Activated gamma-delta T cell treated with Interleukin-2 at 50 U/mL for 16 hours (primary cell): ENCODE measurements around the gene BCO1.
A peak's percentile ranks its signal among the peaks of the same experiment; 100 is the strongest.

Experiments used
- DNase-seq: peaks from one replicate; pipeline ENCODE4 v3.0.0-alpha.2; 2020

Gene BCO1

DNA sequence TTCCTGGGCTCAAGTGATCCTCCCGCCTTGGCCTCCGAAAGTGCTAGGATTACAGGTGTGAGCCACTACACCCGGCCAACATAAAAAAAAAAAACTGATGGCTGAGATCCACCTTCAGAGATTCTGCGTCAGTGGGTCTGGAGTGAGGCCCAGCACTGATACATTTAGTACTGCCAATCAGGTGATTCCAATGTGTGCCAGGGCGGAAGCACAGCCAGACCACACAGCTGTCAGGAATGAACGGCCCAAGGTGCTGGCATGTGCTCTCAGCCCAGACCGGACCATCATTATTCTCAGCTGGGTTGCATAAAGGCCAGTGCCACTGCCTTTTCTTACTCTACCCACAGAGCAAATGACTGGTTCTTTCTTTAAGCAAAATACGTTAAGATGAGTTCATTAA is 1.2 kb upstream of the BCO1 start:
- DNase-seq: no peak

DNA sequence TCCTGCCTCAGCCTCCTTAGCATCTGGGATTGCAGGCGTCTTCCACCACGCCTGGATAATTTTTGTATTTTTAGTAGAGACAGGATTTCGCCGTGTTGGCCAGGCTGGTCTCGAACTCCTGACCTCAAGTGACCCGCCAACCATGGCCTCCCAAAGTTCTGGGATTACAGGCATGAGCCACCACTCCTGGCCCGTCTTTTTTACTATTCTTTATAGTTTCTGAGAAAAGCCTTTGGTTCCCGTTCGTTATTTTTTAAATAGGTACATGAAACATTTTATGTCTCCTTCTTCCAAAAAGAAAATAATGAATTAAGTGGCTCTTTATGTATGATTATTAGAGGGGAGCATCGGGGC is 570 bp upstream of the BCO1 start:
- DNase-seq: no peak

DNA sequence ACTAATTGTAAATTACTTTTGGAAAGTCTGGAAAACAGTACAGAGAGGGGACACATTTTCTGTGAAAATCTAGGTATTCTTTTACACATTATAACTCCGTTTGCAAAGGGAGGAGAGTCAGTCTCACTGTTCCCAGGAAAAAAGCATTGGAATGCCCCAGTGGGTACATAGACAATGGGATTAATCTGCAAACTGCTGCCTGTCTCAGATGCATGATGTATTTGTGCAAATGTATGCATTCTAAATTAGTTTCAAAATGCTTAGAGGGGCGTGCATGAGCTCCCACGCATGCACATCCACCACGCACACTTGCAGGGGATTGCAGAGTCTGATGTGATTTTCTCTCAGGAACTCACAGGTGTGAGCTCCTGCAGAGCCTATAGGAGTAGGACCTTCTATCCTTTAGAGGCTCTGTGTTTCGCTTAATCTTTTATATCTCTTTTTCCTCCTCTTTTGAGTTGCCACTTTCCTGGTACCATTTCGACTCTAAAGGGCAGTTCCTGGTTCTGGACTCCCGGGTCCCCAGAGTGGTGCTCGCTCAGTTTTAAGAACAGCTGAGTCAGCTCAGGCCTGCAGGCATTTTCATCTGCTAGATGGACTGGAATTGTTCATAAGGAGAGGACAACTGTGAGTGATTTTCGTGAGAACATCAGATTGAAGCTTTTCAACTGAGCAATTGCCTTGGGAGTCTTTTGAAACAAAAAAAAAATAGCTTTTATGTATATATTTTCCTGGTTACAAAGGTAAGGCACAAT is 1.1 kb downstream of the BCO1 start:
- DNase-seq: no peak

DNA sequence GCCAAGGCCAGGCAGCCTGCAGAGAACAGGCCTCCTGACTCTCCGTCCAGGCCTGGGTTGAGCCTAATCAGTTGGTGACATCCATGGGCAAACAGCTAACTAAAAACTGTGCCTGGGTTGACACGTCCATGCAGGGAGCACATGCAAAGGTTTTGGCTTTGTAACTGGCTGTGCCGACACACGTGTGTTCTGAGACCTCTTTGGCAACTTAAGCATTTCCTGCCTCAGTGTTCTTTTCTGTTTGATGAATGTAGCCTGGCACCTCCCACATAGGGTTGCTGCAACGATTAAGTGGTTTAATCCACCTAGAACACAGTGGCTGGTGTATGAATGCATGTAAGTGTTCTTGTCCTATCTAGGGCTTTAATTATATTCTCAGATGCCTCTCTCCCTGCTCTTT is 3.2 kb downstream of the BCO1 start:
- no peak for DNase-seq

DNA sequence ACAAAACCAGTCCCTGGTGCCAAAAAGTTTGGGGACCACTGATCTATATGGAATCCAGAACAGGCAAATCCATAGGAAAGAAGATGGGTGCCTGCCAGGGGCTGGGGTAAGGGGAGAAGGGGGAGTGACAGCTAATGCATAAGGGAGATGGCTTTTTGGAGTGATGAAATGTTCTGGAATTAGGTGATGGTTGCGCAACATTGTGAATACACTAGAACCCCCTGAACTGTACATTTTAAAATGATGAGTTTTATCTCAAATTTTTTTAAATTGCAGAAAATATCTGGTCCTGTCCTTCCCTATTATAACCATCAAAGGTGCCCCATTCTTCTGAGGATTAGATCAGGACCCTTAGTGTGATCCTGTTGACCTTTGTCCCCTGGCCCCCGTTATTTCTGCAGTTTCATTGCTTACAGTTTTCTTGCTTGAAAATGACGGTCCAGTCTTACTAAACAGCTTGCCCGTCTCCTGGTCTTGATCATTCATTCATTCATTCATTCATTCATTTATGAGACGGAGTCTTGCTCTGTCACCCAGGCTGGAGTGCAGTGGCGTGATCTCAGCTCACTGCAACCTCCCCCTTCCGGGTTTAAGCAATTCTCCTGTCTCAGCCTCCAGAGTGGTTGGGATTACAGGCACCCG is 4.6 kb downstream of the BCO1 start:
- DNase-seq: no peak

DNA sequence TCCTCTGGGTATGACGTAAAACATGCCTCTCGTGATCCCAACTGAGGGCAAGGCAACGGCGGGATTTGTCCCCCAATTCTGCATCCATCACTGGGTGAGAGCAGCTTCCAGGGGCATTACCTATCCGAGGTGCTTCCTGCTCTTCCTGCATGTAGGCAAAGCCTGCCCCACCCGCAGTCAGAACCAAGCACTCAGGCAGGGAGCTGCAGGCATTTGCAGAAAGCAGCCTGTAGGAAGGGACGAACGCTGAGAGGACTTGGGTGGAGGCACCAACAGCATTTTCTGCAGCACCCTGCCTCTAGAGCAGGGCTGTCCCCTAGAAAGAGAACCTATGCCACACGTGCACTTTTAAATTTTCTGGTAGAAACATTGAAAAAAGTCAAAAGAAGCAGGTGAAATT is 5.5 kb downstream of the BCO1 start:
- DNase-seq: no peak

DNA sequence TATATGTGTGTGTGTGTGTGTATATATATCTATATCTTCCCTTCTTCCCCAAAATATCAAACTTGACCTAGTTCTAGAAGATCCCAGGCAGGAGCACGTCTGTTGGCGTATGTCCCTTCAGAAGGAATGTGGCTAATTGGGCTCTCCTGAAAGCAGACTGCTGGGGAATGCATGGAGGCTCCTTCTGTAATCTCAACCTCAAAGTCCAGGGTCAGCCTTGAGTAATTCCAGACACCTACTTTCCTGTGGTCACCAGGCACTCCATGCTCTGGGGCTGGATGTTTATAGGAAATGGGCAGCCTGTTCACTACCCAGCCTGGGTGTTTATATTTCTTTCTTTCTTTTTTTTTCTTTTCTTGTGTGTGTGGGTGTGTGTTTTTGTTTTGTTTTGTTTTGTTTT is 13.4 kb downstream of the BCO1 start:
- no peak for DNase-seq

DNA sequence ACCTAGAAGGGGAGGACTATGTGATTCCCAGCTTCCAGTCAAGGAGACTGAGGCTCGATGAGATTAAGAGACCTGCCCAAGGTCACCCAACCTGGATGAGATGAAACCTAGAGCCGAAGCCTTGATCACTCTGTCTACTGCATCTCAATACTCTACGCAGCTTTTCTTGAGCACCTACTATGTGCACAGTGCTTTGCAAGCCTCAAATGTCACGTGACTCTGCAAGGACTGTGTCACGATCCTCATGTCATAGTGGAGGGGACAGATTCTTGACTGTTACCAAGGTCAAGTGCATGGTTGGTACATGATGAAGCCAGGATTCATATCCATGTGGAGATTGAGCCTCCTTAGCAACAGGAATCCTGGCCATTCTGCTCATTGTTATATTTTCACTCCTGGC is 14.7 kb downstream of the BCO1 start:
- DNase-seq: no peak

DNA sequence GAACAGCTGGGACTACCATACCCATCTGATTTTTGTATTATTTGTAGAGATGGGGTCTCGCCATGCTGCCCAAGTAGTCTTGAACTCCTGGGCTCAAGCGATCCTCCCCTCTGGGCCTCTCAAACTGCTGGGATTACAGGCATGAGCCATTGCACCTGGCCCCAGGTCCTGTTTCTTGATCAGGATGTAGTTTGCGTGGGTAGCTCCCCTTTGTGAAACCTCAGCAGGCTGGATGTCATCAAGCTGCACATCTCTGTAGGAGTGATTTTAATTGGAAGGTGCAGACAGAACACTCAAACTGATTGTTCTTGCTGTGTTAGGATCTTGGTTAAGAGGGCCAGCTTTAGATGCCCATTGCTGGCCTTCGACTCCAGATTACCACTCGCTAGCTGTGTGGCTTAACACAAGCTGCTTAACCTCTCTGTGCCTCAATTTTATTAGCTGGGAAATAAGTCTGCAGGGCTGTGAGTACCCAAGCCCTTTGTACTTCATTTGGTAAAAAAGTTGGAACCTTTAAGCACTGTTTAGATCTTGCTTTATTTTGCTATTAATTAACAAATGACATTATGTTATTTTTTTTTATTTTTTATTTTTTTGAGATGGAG is 16.5 kb downstream of the BCO1 start:
- DNase-seq: no peak

DNA sequence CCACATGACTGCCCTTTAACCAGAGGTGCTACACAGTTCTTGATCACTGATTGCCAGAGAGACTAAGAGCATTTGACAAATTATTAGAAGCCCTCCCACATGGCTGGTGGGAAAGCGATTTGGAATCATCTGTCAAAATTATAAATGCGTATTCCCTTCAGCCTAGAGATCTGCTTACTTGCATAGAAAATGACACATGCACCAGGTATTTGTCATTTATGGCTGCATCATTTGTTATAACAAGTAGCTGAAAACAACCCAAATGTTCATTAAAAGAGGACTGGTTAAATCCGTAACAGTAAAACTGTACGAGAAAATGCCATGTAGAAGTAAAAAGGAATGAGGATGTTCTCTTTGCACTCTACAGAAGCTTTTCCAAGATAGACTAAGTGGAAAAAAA is 21.4 kb downstream of the BCO1 start:
- no peak for DNase-seq

DNA sequence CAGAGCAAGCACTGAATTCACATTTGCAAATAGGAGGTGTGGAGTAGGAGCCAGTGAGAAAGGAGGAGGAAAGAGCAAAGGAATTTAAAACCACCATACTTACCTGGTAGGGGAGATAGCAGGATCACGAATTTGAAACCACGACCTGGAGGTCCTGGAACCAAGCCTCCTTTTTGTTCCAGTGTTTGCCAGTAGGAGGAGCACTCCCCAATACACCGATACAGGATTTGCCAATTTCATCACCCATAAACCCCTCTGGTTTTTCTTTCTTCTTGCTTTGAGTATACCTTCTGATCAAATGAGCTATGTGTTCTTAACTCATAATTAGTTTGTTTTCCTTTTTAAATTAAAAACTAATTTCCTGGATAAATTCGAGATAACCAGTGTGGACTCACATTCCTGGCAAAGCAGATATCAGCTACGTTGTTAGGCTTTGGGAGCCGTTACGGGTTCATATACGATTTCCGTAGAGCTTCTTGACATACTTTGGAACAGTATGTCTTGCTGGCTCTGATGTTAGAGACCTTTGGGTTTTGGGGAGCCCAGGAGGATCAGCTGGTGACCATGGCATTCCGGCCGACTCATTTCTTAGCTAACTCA is 22.7 kb downstream of the BCO1 start:
- peak; percentile 5 for DNase-seq

DNA sequence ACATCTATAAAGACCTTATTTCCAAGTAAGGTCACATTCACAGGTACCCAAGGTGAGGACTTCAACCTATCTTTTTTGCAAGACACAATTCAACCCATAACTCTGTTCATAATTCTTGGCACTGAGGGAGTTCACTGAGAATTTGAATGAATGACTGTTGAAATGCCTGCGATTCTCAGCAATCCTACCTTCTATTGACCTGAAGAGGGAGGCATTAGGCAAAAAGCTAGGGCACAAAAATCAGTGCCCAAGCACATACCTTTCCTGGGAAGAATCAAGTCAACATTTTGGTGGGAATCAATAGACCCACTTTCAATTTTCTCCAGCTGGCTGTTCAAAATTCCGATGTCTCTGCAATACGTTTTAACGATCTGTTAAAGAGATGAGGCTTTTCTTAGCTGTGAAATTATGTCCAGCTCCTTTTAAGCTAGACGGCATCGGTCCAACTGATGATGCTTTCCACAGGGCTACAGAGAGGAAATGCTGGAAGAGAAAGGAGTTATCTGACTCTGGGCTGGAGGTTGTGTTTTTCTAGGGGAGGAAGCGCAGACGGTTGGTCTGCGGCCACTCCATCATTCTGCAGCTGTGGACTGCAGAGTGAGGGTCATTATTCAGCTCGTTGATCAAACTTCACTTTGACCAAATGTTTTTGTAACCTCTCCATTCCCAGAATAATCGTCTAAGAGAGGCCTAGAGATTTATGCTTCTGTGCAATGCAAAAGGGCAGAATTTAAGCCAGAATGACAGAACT is 25.2 kb downstream of the BCO1 start:
- DNase-seq: no peak

DNA sequence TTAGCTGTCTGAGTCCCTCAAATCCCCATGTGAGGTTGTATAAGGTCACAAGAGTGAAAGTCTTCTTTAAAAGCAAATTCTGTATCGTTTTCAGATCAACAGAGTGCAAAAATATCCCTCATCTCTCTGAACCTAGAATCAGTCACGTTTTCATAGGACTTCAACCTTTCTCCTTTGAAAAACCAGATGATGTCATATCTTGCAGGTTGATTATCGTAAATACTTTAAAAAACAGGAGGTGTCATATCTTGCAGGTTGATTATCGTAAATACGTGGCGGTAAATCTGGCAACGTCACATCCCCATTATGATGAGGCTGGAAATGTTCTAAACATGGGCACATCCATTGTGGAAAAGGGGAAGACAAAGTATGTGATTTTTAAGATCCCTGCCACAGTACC is 25.9 kb downstream of the BCO1 start:
- no peak for DNase-seq

DNA sequence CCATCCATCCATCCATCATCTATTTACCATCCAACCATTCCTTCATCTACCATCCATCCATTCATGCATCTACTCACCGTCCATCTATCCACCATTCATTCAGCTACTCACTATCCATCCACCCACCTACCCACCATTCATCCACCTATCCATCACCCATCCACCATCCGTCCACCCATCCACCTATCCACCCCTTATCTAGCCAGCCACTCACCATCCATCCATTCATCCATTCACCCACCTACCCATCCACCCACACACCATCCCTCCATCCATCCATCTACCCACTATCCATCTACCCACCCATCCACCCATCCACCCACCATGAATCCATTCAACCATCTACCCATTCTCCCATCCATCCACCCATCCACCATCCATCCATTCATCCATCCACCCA is 26.6 kb downstream of the BCO1 start:
- DNase-seq: no peak

DNA sequence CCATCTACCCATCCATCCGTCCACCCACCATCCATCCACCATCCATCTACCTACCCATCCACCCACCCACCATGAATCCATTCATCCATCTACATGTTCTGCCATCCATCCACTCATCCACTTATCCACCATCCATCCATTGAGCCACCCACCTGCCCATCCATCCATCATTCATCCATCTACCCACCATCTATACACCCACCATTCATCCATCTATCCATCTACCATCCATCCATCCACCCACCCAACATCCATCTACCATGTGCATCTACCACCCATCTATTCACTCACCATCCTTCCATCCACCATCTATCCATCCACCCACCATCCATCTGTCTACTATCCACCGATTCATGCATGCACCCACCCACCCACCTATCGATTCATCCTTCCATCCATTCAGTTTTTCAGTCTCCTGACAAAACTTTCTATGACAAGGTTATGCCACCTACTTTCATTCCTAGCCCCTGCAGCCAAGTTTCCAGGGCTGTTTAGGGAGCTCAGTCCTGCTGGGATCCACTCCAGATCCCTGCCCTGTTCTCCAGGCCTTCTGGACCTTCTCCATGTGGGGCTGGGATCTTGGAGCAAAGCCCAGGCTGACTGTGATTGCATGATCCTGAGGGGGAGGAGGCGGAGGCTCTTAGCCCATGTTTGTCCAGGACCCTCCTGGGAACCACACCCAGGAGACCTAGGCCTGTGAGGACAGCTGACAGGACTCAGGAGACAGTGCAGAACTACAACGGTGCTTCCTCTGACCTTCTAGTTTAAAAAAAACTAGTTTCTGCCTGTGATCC is 27.4 kb downstream of the BCO1 start:
- DNase-seq: no peak

DNA sequence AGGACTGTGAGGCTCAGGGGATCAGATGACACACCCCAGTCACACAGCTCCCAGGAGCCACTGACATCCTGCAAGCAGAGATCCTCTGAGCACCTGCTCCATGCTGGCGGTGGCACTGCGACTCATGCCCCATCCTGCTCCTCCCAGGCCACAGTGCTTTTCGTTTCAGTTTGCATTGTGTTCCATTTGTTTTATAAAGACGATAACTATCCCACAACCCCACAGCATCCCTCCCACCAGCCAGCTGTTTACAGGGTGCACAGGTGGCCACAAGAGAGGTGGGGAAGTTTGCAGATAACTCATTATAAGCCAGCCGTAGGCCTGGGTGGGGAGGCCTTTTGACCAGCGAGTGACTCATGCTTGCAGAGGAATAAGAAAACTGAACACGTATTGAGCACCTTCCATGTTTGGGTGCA is 28.2 kb downstream of the BCO1 start:
- no peak for DNase-seq

DNA sequence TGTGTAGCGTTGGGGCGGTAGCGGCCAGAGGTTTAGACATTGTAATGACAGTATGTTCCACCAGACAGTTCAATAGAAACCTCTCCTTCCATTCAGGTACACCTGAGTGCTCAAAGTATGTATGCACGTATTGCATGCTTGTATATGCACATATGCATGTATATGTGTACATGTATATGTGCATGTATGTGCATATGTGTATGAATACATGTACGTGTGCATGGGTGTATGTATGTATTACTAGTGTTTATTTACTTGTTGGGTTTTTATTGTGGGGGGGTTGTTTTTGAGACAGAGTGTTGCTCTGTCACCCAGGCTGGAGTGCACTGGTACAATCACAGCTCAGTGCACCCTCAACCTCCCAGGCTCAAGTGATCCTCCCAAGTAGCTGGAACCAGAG is 30.0 kb downstream of the BCO1 start:
- no peak for DNase-seq

DNA sequence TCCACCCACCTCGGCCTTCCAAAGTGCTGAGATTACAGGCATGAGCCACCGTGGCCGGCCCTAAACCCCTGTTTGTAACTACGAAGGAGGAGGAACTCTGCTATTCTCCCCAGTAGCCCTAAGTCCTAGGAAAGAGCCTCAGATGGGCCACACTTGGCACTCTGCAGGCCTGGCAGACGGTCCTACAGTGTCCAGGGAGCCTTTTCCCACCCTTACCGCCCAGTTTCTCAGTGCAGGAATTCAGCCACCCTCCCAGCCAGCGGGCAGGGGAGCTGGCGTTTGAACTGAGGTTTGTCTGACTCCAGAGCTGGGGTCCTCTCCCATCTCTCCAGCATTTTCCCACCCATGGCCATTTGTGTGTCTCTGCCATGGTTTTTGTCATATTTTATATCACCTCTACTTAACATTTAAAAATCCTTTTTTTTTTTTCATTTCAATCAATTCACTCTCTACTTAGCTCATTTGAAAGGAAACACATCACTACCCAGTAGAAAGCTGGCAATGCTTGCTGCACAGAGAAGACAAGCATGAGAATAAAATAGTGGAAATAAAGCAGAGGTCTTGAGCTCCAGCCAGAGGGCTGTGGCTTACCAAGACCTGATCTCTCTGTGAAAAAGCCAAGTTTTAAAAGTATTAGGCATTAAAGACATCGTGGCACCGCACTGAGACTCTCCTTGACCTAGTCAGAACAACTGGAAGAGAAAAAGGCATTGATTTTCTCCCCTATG is 34.9 kb downstream of the BCO1 start:
- DNase-seq: no peak

DNA sequence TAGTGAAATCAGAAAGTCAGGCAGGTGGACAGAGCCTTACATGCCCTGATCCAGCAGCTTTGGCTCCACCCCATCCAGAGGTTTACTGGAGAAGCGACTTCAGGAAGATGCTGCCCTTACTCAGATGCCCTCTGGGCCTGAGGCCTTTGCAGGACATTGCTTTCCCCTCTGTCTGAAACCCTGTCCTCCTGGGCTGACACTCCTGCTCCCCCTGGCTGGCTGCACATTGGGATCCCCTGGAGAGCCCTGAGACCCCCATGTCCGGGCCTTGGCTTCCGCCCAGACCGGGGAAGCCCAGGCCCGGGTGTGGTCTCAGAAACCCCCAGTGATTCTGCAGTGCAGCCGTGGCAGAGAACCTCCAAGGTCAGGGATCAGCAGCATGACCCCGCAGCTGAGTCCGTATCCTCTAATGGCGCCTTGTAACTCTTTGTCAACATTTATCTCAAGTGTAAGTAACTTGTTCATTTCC is 36.6 kb downstream of the BCO1 start:
- DNase-seq: no peak

DNA sequence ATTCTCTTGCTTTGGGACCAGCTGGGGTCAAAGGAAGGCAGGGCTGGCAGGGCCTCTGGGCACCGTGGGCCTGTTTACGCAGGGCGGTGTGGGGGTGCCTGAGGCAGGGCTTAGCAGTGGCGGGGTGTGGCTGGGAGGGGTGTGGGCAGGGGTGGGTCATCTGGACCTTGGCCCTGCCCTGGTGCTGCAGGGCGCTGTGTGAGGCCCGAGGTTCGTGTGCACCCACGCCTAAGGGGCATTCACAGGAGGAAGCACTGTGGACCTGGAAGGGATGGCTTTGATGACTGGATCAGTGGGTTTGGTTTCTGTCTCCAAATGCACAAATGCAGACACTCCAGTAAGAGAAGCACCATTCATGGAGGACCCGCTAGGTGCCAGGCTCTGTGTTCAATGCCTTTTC is 37.3 kb downstream of the BCO1 start:
- no peak for DNase-seq

DNA sequence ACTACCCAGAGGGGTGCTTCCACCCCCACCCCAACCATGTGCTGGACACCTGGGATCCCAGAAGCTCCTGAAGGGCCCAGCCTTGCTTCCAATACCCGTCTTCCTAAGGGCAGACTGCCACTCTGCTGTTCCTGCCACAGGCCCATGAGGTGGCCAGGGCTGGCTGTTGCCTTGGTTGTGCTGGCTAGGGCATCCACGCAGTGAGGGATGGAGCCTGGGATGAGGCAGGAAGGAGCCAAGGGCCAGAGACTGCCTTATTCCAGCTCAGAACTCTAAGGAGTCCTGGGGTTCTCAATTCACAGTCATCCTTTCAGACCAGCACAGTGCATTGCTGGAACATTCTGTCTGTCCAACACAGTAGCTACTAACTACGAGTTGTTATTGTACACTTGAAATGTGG is 37.8 kb downstream of the BCO1 start:
- no peak for DNase-seq

DNA sequence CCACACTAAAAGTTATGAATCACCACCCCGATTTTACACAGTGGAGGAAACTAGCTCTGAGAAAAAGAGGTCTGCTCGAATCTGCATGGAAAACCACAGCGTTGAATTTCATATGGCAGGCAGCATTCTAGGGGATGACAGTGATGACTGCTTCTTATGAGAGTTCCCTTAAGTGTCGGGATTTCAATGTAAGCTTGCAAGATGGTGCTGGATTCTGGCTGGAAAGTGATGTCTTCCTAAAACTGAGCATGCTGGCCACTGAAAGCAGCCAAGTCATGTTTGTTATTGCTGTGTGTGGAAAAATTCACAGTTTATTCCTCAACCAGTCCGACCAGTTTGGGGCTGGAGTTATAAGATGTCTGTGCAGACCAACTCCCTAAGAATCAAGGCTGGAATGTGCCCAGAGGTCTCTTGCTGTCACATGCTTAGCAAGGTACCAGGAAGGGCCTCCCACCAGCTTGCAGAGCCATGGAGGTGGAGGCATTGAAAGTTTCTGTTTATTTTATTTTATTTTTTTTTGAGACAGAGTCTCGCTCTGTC is 39.1 kb downstream of the BCO1 start:
- no peak for DNase-seq
